ENCODE results near the gene DCST1. TPM values are rescaled to one million over a fixed set of nuclear protein-coding genes. Genes with fewer than 3 reads are reported as not detected.

DCST1 gene
- total and polyA plus RNA-seq, 2 of the 13 experiments (the other 11 are each of a cell fraction or from before 2014, with no cell fraction given), result 0.04 TPM; not detected in 1

- POLR2A ChIA-PET, result interaction anchor here (0.9 kb wide), 1 partner anchor 9 kb away, joined by 3 read pairs; no protein-coding TSS in a partner anchor
- peaks cover 11 to 46% of the 10 kb centered on the region in 2 experiments for H3K27me3 ChIP-seq (ENCODE audit: control insufficient read depth in 1 of 2, insufficient read depth in 2 of 2, low read length in 2 of 2)
- WGBS (ENCODE audit: low lambda C conversion rate), result 33% methylated on average over 3 of the region's 4 CpGs
- no peaks in the 10 kb centered on the region for H4K20me1 ChIP-seq (ENCODE audit: insufficient read depth, low read length)
- CTCF ChIA-PET (ENCODE audit: low intra/inter-chr PET ratio, low total read pairs), result no interaction called here
- BruUV-seq (replicated peaks), result no TSS peak
- no peak overlapping the region for H2AFZ ChIP-seq (ENCODE audit: low read length)
- no peak overlapping the region for H3K9ac ChIP-seq (ENCODE audit: insufficient read depth, low read depth, low read length)
- H3K4me3 ChIP-seq (replicated peaks in 1 of 3; ENCODE audit: insufficient read depth in 1 of 3, low read depth in 2 of 3, low read length in 3 of 3), result no peak overlapping the region
- DNase-seq (ENCODE audit: low spot score) (no peak), ATAC-seq (no peak), FAIRE-seq (no peak)
- no peaks in the 10 kb centered on the region for H3K79me2 ChIP-seq (ENCODE audit: insufficient read depth, low read length)
- H3K27ac ChIP-seq (ENCODE audit: extremely low read length, insufficient read depth, low read length), result no peak overlapping the region
- H3K4me1 ChIP-seq (ENCODE audit: insufficient read depth, low read length), result peaks cover 41% of the 10 kb centered on the region
- intact Hi-C loops (cut with micrococcal nuclease; ENCODE audit: unreplicated experiment) (no loop called here), in situ Hi-C loops (cut with HindIII; ENCODE audit: extremely low pct_ligation_motif_present, low pct_unique_long_range_greater_than_20kb) (no loop called here)
- H3K9me3 ChIP-seq (ENCODE audit: low read length), result no peaks in the 10 kb centered on the region
- H3K4me2 ChIP-seq (ENCODE audit: low read depth, low read length), result no peak overlapping the region
- TF ChIP-seq RBM39 (IDR thresholded peaks at IDR 0.05; ENCODE audit: low read depth, low read length, poor library complexity, severe bottlenecking) (no peak), KDM5B (CRISPR knock-in tag; IDR thresholded peaks at IDR 0.05; ENCODE audit: borderline replicate concordance) (no peak), ZNF772 (CRISPR knock-in tag; IDR thresholded peaks at IDR 0.05) (no peak), ZFP36 (IDR thresholded peaks at IDR 0.05; ENCODE audit: borderline replicate concordance, low read depth, low read length, partially characterized antibody) (no peak), ZSCAN20 (CRISPR knock-in tag; IDR thresholded peaks at IDR 0.05; ENCODE audit: borderline replicate concordance) (no peak), ZNF577 (CRISPR knock-in tag; IDR thresholded peaks at IDR 0.05; ENCODE audit: borderline replicate concordance, low read depth) (no peak), MED1 (CRISPR knock-in tag; IDR thresholded peaks at IDR 0.05) (no peak), AHR (CRISPR knock-in tag; IDR thresholded peaks at IDR 0.05) (no peak), ZNF841 (CRISPR knock-in tag; IDR thresholded peaks at IDR 0.05; ENCODE audit: borderline replicate concordance) (no peak)
- no peaks in the 10 kb centered on the region for H3K36me3 ChIP-seq (replicated peaks in 1 of 2; ENCODE audit: control insufficient read depth in 1 of 2, insufficient read depth in 2 of 2, low read length in 2 of 2)
Measured at GRCh38 chr1:155039308-155039669, 5.7 kb downstream of the DCST1 start.
